Ovary (tissue), 3 donors: Measurements from ENCODE around the gene MZF1.

ENCODE experiments used
- EP300 ChIP-seq: sonication (generic); formaldehyde crosslinking; IDR thresholded peaks from one replicate; pipeline ENCODE4 v1.6.1; 2017; ENCODE audit warnings: antibody characterized with exemption
- TF ChIP-seq, protein P1 (sequence below), 3 donors: fragments of 450-650 bp in 2 of 3; fragments of 200-600 bp in 1 of 3; IDR thresholded peaks; one replicate each; pipeline versions ENCODE4 v1.5.1 to v1.8.0; 2016 to 2022; ENCODE audit warnings: antibody characterized with exemption in 3 of 3, mild to moderate bottlenecking in 1 of 3
- donor health status: DM: no; HTN: no; CAD: no.

GRCh38 chr19:58548859-58549663, 24.1 kb downstream of the MZF1 start:
- TF ChIP-seq, protein P1, sequence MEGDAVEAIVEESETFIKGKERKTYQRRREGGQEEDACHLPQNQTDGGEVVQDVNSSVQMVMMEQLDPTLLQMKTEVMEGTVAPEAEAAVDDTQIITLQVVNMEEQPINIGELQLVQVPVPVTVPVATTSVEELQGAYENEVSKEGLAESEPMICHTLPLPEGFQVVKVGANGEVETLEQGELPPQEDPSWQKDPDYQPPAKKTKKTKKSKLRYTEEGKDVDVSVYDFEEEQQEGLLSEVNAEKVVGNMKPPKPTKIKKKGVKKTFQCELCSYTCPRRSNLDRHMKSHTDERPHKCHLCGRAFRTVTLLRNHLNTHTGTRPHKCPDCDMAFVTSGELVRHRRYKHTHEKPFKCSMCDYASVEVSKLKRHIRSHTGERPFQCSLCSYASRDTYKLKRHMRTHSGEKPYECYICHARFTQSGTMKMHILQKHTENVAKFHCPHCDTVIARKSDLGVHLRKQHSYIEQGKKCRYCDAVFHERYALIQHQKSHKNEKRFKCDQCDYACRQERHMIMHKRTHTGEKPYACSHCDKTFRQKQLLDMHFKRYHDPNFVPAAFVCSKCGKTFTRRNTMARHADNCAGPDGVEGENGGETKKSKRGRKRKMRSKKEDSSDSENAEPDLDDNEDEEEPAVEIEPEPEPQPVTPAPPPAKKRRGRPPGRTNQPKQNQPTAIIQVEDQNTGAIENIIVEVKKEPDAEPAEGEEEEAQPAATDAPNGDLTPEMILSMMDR (IDR thresholded peaks at IDR 0.05), result no peak
- no peak for TF ChIP-seq EP300
